ENCODE measurements around the gene CHMP3.

GRCh38 chr2:86489542-86489941 lies 73.7 kb downstream of the CHMP3 start:
- TF ChIP-seq, protein P1, sequence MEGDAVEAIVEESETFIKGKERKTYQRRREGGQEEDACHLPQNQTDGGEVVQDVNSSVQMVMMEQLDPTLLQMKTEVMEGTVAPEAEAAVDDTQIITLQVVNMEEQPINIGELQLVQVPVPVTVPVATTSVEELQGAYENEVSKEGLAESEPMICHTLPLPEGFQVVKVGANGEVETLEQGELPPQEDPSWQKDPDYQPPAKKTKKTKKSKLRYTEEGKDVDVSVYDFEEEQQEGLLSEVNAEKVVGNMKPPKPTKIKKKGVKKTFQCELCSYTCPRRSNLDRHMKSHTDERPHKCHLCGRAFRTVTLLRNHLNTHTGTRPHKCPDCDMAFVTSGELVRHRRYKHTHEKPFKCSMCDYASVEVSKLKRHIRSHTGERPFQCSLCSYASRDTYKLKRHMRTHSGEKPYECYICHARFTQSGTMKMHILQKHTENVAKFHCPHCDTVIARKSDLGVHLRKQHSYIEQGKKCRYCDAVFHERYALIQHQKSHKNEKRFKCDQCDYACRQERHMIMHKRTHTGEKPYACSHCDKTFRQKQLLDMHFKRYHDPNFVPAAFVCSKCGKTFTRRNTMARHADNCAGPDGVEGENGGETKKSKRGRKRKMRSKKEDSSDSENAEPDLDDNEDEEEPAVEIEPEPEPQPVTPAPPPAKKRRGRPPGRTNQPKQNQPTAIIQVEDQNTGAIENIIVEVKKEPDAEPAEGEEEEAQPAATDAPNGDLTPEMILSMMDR (IDR thresholded peaks at IDR 0.05; ENCODE audit: poor library complexity, severe bottlenecking) = no peak
- TF ChIP-seq POLR2AphosphoS5 (IDR thresholded peaks at IDR 0.05) (no peak), SMC3 (conservative IDR thresholded peaks at IDR 0.05; ENCODE audit: poor library complexity) (no peak), RAD21 (conservative IDR thresholded peaks at IDR 0.05) (no peak)

Data from neural cell (in vitro differentiated cells).